PFSK-1 (cell line): ENCODE results near the gene ZCCHC24.

ENCODE experiments used
- POLR2AphosphoS5 ChIP-seq: IDR thresholded peaks from 2 replicates; pipeline ENCODE4 v1.6.1; 2012; ENCODE audit warnings: low read depth, mild to moderate bottlenecking, control low read depth, low read length, moderate library complexity
- SIN3A ChIP-seq: IDR thresholded peaks from 2 replicates; pipeline ENCODE4 v1.6.1; 2012; ENCODE audit warnings: mild to moderate bottlenecking, low read length, moderate library complexity, borderline replicate concordance; ENCODE audit not compliant: insufficient read depth
- TAF1 ChIP-seq: IDR thresholded peaks from 2 replicates; pipeline ENCODE4 v1.6.1; 2012; ENCODE audit warnings: low read length, control low read depth, borderline replicate concordance; ENCODE audit not compliant: insufficient read depth
- TF ChIP-seq, protein P1 (sequence below), 2 experiments: IDR thresholded peaks; 2 replicates each; pipeline versions ENCODE4 v1.6.1 to v1.8.0; 2011 to 2012; ENCODE audit warnings: low read depth in 2 of 2, low read length in 2 of 2, control low read depth in 1 of 2, inconsistent platforms in 1 of 2, mild to moderate bottlenecking in 1 of 2, moderate library complexity in 1 of 2; ENCODE audit not compliant: insufficient read depth in 1 of 2

DNA sequence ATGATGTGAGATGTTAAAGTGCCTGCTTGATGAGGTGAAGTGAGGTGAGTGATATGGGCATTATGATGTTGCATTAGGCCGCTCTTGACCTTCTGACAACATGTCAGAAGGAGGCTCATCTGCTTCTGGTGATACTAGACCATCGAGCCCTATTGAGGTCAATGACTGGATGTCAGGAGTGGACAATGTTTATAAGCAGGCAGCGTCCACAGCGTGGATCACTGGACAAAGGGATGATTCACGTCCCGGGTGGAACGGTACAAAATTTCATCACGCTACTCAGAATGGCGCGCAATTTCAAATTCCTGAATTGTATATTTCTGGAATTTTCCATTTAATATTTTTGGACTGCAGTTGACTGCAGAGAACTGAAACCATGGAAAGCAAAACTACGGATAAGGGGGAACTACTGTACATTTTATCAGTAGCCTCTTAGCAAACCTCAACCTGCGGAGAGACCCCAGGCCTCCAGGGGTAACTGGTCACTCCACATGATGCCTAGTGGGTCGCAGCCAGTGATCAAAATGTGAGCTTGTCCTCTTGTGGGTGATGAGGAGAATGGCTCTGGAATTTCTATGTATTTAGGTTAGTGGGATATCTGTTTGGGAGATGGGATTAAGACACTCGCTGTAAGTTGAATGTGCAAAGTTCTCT is 5.7 kb upstream of the ZCCHC24 start:
- TF ChIP-seq, protein P1, sequence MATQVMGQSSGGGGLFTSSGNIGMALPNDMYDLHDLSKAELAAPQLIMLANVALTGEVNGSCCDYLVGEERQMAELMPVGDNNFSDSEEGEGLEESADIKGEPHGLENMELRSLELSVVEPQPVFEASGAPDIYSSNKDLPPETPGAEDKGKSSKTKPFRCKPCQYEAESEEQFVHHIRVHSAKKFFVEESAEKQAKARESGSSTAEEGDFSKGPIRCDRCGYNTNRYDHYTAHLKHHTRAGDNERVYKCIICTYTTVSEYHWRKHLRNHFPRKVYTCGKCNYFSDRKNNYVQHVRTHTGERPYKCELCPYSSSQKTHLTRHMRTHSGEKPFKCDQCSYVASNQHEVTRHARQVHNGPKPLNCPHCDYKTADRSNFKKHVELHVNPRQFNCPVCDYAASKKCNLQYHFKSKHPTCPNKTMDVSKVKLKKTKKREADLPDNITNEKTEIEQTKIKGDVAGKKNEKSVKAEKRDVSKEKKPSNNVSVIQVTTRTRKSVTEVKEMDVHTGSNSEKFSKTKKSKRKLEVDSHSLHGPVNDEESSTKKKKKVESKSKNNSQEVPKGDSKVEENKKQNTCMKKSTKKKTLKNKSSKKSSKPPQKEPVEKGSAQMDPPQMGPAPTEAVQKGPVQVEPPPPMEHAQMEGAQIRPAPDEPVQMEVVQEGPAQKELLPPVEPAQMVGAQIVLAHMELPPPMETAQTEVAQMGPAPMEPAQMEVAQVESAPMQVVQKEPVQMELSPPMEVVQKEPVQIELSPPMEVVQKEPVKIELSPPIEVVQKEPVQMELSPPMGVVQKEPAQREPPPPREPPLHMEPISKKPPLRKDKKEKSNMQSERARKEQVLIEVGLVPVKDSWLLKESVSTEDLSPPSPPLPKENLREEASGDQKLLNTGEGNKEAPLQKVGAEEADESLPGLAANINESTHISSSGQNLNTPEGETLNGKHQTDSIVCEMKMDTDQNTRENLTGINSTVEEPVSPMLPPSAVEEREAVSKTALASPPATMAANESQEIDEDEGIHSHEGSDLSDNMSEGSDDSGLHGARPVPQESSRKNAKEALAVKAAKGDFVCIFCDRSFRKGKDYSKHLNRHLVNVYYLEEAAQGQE (IDR thresholded peaks at IDR 0.05; ENCODE audit: insufficient read depth in 1 of 2, low read depth in 2 of 2, low read length in 2 of 2) = no peak
- TF ChIP-seq POLR2AphosphoS5 (no peak), SIN3A (no peak), TAF1 (no peak)
